GM12865 (cell line): ENCODE data around the gene GLCE.

Source experiments
- DNase-seq: peaks from one replicate; pipeline ENCODE4 v3.0.0; 2010; ENCODE audit warnings: low read depth
- H3K4me3 ChIP-seq: 2 replicates; pipeline ENCODE4 v1.5.1; 2011; ENCODE audit warnings: mild to moderate bottlenecking, low read depth, low read length, control low read depth
- CTCF ChIP-seq: IDR thresholded peaks from 2 replicates; pipeline ENCODE4 v1.5.1; 2011; ENCODE audit warnings: low read length, control low read depth, low read depth, inconsistent platforms; ENCODE audit not compliant: insufficient read depth; ENCODE audit errors: missing control alignments

Gene GLCE

DNA sequence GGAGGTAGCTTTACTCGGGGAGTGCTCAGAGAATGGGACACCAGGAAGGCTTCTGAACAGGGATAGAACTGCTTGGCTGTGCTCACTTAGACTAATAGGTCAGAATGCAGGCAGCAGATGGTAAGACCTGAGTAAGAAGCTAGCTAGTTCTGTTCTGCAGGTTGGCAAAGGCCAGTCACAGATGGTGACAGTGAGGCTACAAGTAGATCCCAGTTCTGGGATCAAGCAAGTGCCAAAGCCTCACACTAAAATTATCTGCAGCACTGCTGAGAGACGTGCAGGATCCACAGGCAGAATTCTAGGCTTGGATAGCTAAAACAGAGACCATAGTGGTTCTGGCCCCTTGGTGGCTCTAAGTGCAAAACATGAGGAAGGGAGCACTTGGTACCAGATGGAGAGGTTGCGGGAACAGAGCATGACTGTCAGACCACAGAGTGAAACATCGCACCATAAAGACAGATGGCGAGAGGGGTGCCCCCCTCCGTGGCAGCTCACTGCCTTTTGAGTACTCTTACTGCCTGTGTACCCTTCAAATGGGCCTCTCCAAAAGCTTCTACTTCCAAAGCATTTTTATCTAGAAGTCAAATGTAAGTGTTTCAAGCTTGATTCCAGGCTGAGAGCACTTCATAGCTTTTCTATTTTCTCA, 3.6 kb upstream of the GLCE start:
- DNase-seq = no peak
- H3K4me3 ChIP-seq = no peak overlapping the region

GRCh38 chr15:69158201-69158842, 2.1 kb upstream of the GLCE start:
- H3K4me3 ChIP-seq = no peak overlapping the region
- no peak for TF ChIP-seq CTCF
- DNase-seq = no peak

More for the DNA sequence above, 3.6 kb upstream of the GLCE start:
- TF ChIP-seq CTCF = no peak

- no peak for TF ChIP-seq CTCF
- no peak overlapping the region for H3K4me3 ChIP-seq
- DNase-seq = no peak
These were observed 1.6 kb upstream of the GLCE start for GRCh38 chr15:69158843-69159240.

DNA sequence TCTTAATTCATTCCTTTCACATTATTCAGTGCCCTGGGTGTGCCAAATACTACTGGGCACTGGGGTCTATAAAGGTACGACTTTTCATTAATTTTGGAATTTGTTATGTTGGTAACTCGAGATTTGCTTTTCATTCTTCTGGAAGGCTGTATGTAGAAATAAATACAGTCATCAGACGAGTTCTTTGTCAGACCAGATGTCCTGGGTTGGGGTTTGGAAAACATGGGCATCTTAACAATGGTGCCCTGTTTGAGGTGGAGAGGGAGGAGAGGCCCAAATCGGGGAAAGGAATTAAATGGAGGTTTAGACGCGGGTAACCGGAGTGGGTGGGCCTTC, 662 bp upstream of the GLCE start:
- DNase-seq = no peak
- peak overlapping the region; percentile 82 for H3K4me3 ChIP-seq
- TF ChIP-seq CTCF = no peak

- DNase-seq = peak; percentile 17
These were observed 843 bp downstream of the GLCE start for GRCh38 chr15:69161079-69161877.

GRCh38 chr15:69161878-69162213, 1.4 kb downstream of the GLCE start:
- H3K4me3 ChIP-seq = no peak overlapping the region
- TF ChIP-seq CTCF = no peak
- DNase-seq = no peak

More at GRCh38 chr15:69161079-69161877, 843 bp downstream of the GLCE start:
- H3K4me3 ChIP-seq = peak overlapping the region; percentile 82
- TF ChIP-seq CTCF = no peak
